Neural crest cell (in vitro differentiated cells): Measurements from ENCODE around the gene SBK1. TPM values are rescaled to one million over a fixed set of nuclear protein-coding genes. Genes with fewer than 3 reads are reported as not detected.
"Not testable (repeated sequence)": the region's sequence is repeated elsewhere in the genome, so short reads cannot be mapped to it uniquely, and the experiment has no call there.

Experiments
- DNase-seq: peaks from one replicate; pipeline ENCODE4 v3.0.0; 2021; ENCODE audit warnings: low read depth, mixed read lengths, low spot score
- H3K27ac Mint-ChIP-seq: one replicate; pipeline ENCODE4 v1.8.0; 2021; ENCODE audit warnings: mild to moderate bottlenecking, mixed read lengths; ENCODE audit not compliant: unreplicated experiment
- H3K27me3 Mint-ChIP-seq: 2 replicates; pipeline ENCODE4 v1.8.0; 2021; ENCODE audit warnings: low read depth, mild to moderate bottlenecking, mixed read lengths
- H3K36me3 Mint-ChIP-seq: 2 replicates; pipeline ENCODE4 v1.8.0; 2021; ENCODE audit warnings: low read depth, mild to moderate bottlenecking, mixed read lengths
- H3K4me1 Mint-ChIP-seq: 2 replicates; pipeline ENCODE4 v1.8.0; 2021; ENCODE audit warnings: mixed read lengths
- H3K4me3 Mint-ChIP-seq: one replicate; pipeline ENCODE4 v1.8.0; 2021; ENCODE audit warnings: mild to moderate bottlenecking, mixed read lengths
- H3K9me3 Mint-ChIP-seq: 2 replicates; pipeline ENCODE4 v1.8.0; 2021; ENCODE audit warnings: mixed read lengths
- total RNA-seq: library from RNA; stranded (reverse); gene quantifications from 2 replicates; pipeline ENCODE4 v1.2.1, GENCODE V29; 2021
- TF ChIP-seq, protein P1 (sequence below): fragments of 200-600 bp; sonication (generic); conservative IDR thresholded peaks from 2 replicates; pipeline ENCODE4 v1.5.0; 2021; ENCODE audit warnings: antibody characterized with exemption, mild to moderate bottlenecking

SBK1 gene
- total RNA-seq, 1 donor from 2014 or later, result 79.0 TPM

DNA sequence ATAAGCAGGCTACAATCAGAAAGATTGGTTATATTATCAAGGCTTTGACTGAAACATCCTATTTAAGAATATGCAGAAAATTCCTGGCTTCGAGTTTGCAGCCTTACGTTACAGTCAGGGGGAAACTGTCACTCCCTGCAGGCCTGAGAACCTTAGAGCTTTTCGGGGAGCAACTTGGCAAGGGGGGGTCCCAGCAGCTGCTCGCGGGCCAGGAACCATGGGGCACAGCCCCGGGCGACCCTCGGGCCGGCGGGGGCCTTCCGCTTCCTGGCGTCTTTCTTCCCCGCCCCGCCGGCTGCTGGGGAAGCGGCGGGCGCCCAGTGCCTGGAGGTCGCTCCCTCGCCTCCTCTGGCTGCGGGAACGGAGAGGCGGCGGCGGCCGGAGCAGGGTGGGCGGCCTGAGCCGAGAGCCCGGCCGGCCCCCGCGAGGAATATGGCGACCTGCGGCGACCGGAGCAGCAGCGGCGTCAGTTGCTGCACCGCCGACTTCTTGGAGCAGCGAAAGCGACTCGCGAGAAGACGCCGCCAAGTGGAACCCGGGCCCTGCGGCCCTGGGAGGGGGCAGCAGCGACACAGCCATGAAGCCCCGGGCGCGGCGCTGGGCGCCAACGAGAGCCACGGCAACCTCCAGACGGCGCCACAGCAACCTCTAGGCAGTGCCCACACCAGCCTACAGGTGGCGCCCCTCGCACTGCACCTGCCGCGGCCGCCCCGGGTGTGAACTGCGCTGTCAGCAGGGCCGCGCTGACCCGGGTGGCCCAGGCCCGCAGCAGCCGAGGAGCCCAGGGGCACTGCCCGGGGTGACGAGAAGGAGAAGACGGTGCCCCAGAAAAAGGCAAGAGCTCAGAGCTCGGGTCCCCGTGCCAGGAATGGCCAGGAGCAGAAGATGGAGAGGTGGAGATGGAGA lies 72.2 kb downstream of the SBK1 start:
- not testable (repeated sequence) for H3K27me3 Mint-ChIP-seq, H3K4me1 Mint-ChIP-seq

DNA sequence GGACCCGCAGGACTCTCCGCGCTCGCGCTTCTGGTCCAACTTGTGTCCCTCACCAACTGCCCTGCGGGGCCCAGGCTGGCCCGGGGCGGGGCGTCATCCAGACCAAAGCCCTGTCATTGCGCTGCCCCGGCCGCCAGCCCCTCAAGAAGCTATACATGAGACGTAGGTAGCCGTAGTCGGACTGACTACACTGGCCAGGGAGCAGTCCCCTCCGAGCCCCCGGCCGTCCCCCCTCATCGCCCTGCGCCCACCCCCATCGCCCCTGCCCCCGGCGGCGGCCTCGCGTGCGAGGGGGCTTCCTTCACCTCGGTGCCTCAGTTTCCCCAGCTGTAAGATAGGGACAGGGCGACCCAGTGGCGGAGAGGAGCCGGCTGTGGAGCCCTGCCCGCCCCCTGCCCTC lies 75.6 kb downstream of the SBK1 start:
- H3K36me3 Mint-ChIP-seq, H3K9me3 Mint-ChIP-seq, H3K4me1 Mint-ChIP-seq, H3K27me3 Mint-ChIP-seq, DNase-seq, H3K27ac Mint-ChIP-seq, H3K4me3 Mint-ChIP-seq: not testable (repeated sequence)

More for the DNA sequence above, 72.2 kb downstream of the SBK1 start:
- H3K4me3 Mint-ChIP-seq, H3K27ac Mint-ChIP-seq, H3K36me3 Mint-ChIP-seq, DNase-seq, H3K9me3 Mint-ChIP-seq: not testable (repeated sequence)
- TF ChIP-seq, protein P1, sequence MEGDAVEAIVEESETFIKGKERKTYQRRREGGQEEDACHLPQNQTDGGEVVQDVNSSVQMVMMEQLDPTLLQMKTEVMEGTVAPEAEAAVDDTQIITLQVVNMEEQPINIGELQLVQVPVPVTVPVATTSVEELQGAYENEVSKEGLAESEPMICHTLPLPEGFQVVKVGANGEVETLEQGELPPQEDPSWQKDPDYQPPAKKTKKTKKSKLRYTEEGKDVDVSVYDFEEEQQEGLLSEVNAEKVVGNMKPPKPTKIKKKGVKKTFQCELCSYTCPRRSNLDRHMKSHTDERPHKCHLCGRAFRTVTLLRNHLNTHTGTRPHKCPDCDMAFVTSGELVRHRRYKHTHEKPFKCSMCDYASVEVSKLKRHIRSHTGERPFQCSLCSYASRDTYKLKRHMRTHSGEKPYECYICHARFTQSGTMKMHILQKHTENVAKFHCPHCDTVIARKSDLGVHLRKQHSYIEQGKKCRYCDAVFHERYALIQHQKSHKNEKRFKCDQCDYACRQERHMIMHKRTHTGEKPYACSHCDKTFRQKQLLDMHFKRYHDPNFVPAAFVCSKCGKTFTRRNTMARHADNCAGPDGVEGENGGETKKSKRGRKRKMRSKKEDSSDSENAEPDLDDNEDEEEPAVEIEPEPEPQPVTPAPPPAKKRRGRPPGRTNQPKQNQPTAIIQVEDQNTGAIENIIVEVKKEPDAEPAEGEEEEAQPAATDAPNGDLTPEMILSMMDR, result peak; percentile 32

Other genes starting within 250 kb of the SBK1 start
- gene GSG1L, start 228.8 kb upstream of the SBK1 start, total RNA-seq, result not detected in 2 replicates
- gene XPO6, start 80.6 kb upstream of the SBK1 start, total RNA-seq, result 146 and 148 TPM in 2 replicates
- 1.5 and 3.2 TPM in 2 replicates for gene NPIPB6, start 71.0 kb downstream of the SBK1 start, total RNA-seq
- 91.7 and 119 TPM in 2 replicates for gene EIF3CL, start 111.3 kb downstream of the SBK1 start, total RNA-seq
- 0.32 and 0.56 TPM in 2 replicates for gene NPIPB7, start 179.8 kb downstream of the SBK1 start, total RNA-seq
- 34.4 and 34.6 TPM in 2 replicates for gene CLN3, start 199.5 kb downstream of the SBK1 start, total RNA-seq
- gene APOBR, start 202.1 kb downstream of the SBK1 start, total RNA-seq, result 0.14 TPM in 1 of 2 replicates, not detected in the other
- gene IL27, start 214.3 kb downstream of the SBK1 start, total RNA-seq, result not detected in 2 replicates
- gene NUPR1, start 246.4 kb downstream of the SBK1 start, total RNA-seq, result not detected in 2 replicates